PC-3 (cell line): ENCODE data around the gene NTS. TPM values are rescaled to one million over a fixed set of nuclear protein-coding genes. Genes with fewer than 3 reads are reported as not detected.
A peak's percentile ranks its signal among the peaks of the same experiment; 100 is the strongest.

ENCODE experiments used
- ATAC-seq: fragments of 200-7000 bp; cut with Tn5 transposase; 2 replicates; pipeline ENCODE4 v1.9.1; 2020; ENCODE audit warnings: mild to moderate bottlenecking, moderate library complexity
- BruUV-seq: library from RNA; stranded (reverse); fragments of 400-500 nt; replicated peaks from 2 replicates; lab custom pipeline; 2021; lab: Mats Ljungman, UMichigan
- CTCF ChIA-PET: fragments of 300-600 bp; sonication (Branson Sonifier 250); formaldehyde crosslinking; loops from one replicate; lab custom pipeline; 2022; ENCODE audit warnings: antibody characterized with exemption; lab: Charles Lee
- POLR2A ChIA-PET: fragments of 300-600 bp; sonication (Branson Sonifier 250); formaldehyde crosslinking; loops from one replicate; lab custom pipeline; 2022; ENCODE audit warnings: antibody characterized with exemption; ENCODE audit not compliant: unreplicated experiment; lab: Charles Lee
- DNase-seq: peaks from one replicate; pipeline ENCODE4 v3.0.0-alpha.2; 2015
- H2AFZ ChIP-seq: fragments of 300-600 bp; sonication (generic); 2 replicates; pipeline ENCODE4 v1.6.0; 2016; ENCODE audit warnings: antibody characterized with exemption, low read length
- H3F3A ChIP-seq: fragments of 300-600 bp; sonication (generic); one replicate; pipeline ENCODE4 v1.6.0; 2017; ENCODE audit warnings: antibody characterized with exemption, low read length, control low read depth, mild to moderate bottlenecking; ENCODE audit not compliant: unreplicated experiment
- H3K27ac ChIP-seq: fragments of 300-600 bp; sonication (generic); 2 replicates; pipeline ENCODE4 v1.5.1; 2016; ENCODE audit warnings: mild to moderate bottlenecking, low read length
- H3K27me3 ChIP-seq: fragments of 300-600 bp; sonication (generic); 2 replicates; pipeline ENCODE4 v1.6.1; 2016; ENCODE audit warnings: low read length, mixed read lengths
- H3K36me3 ChIP-seq: fragments of 300-600 bp; sonication (generic); 2 replicates; pipeline ENCODE4 v1.6.1; 2016; ENCODE audit warnings: low read depth, mixed run types, low read length, mixed read lengths
- H3K4me1 ChIP-seq: fragments of 300-600 bp; sonication (generic); 2 replicates; pipeline ENCODE4 v1.5.1; 2016; ENCODE audit warnings: low read length; ENCODE audit not compliant: insufficient read depth
- H3K4me2 ChIP-seq: fragments of 300-600 bp; sonication (generic); 2 replicates; pipeline ENCODE4 v1.6.0; 2016; ENCODE audit warnings: low read length
- H3K4me3 ChIP-seq: fragments of 300-600 bp; sonication (generic); 2 replicates; pipeline ENCODE4 v1.5.1; 2016; ENCODE audit warnings: mild to moderate bottlenecking, low read length, mixed read lengths
- H3K79me2 ChIP-seq: fragments of 300-600 bp; sonication (generic); 2 replicates; pipeline ENCODE4 v1.6.1; 2017; ENCODE audit warnings: low read length, mixed read lengths
- H3K9ac ChIP-seq: fragments of 300-600 bp; sonication (generic); 2 replicates; pipeline ENCODE4 v1.6.0; 2016; ENCODE audit warnings: mild to moderate bottlenecking, low read length
- H3K9me2 ChIP-seq: fragments of 300-600 bp; sonication (generic); replicated peaks from 2 replicates; pipeline ENCODE4 v1.6.1; 2016; ENCODE audit warnings: mixed run types, low read length, mixed read lengths
- H3K9me3 ChIP-seq: fragments of 300-600 bp; sonication (generic); 2 replicates; pipeline ENCODE4 v1.6.1; 2016; ENCODE audit warnings: low read length, mixed read lengths
- H4K20me1 ChIP-seq: fragments of 300-600 bp; sonication (generic); 2 replicates; pipeline ENCODE4 v1.6.1; 2016; ENCODE audit warnings: low read length, mixed read lengths
- CTCF ChIP-seq: fragments of 300-600 bp; sonication (generic); conservative IDR thresholded peaks from 2 replicates; pipeline ENCODE4 v1.5.1; 2017; ENCODE audit warnings: antibody characterized with exemption, low read depth, mild to moderate bottlenecking, low read length
- EZH2 ChIP-seq: fragments of 300-600 bp; sonication (generic); IDR thresholded peaks from one replicate; pipeline ENCODE4 v1.6.1; 2017; ENCODE audit warnings: antibody characterized with exemption, mild to moderate bottlenecking, low read length; ENCODE audit not compliant: unreplicated experiment
- EZH2phosphoT487 ChIP-seq: fragments of 300-600 bp; sonication (generic); IDR thresholded peaks from 2 replicates; pipeline ENCODE4 v1.6.1; 2018; ENCODE audit warnings: mild to moderate bottlenecking, antibody characterized with exemption, low read length, borderline replicate concordance
- intact Hi-C: fragments of 100-400 bp; cut with micrococcal nuclease; formaldehyde crosslinking; loops from 2 replicates; pipeline ENCODE4 v1.9.0; 2023
- total RNA-seq: library from RNA; depleted of rRNA; stranded (reverse); fragments of >200 nt; gene quantifications from 2 replicates; pipeline ENCODE4 v1.2.3, GENCODE V29; 2014

Gene NTS
- total RNA-seq, 1 experiment from 2014 or later, result not detected

GRCh38 chr12:85834378-85834777, 39.7 kb upstream of the NTS start:
- Histone ChIP-seq H3K4me1 (peaks cover 34% of the 10 kb centered on the region), H3K9ac (no peak overlapping the region), H3K27ac (no peak overlapping the region), H3K4me3 (no peak overlapping the region), H2AFZ (no peak overlapping the region), H3K9me2 (no peaks in the 10 kb centered on the region), H3F3A (no peaks in the 10 kb centered on the region), H3K36me3 (no peaks in the 10 kb centered on the region), H4K20me1 (no peaks in the 10 kb centered on the region), H3K9me3 (no peaks in the 10 kb centered on the region), H3K27me3 (no peaks in the 10 kb centered on the region), H3K4me2 (peak overlapping the region; percentile 91), H3K79me2 (no peaks in the 10 kb centered on the region)
- POLR2A ChIA-PET, result no interaction called here
- ATAC-seq, result peak; percentile 35
- TF ChIP-seq CTCF, result no peak
- TF ChIP-seq EZH2phosphoT487, result no peak
- TF ChIP-seq EZH2, result no peak
- intact Hi-C loops, result loop anchor here (2.0 kb wide), 1 partner anchor 14 kb away; no protein-coding TSS in a partner anchor
- CTCF ChIA-PET, result no interaction called here
- no TSS peak for BruUV-seq
- DNase-seq, result peak; percentile 47

GRCh38 chr12:85835426-85836196, 38.5 kb upstream of the NTS start:
- Histone ChIP-seq H3K4me2 (peak overlapping the region; percentile 91), H3K9me3 (no peaks in the 10 kb centered on the region), H2AFZ (peak overlapping the region; percentile 90), H3K9ac (0 out of 2 replicates have a peak overlapping the region, but pooled peaks have one; percentile 7), H3K27ac (peak overlapping the region; percentile 26), H3K9me2 (no peaks in the 10 kb centered on the region), H3F3A (no peaks in the 10 kb centered on the region), H4K20me1 (no peaks in the 10 kb centered on the region), H3K27me3 (no peaks in the 10 kb centered on the region), H3K36me3 (no peaks in the 10 kb centered on the region), H3K4me1 (peaks cover 30% of the 10 kb centered on the region), H3K4me3 (peak overlapping the region; percentile 70), H3K79me2 (no peaks in the 10 kb centered on the region)
- intact Hi-C loops, result loop anchor here (2.0 kb wide), 1 partner anchor 15 kb away; no protein-coding TSS in a partner anchor
- BruUV-seq, result TSS peak; percentile 68
- POLR2A ChIA-PET, result interaction anchor here (0.6 to 0.7 kb wide), 4 partner anchors 31 to 368 kb away, joined by 3 to 10 read pairs (median 8); no protein-coding TSS in a partner anchor
- DNase-seq (peak; percentile 25), ATAC-seq (peak; percentile 42)
- CTCF ChIA-PET, result interaction anchor here (0.7 kb wide), 2 partner anchors 12 to 32 kb away, joined by 3 to 10 read pairs; no protein-coding TSS in a partner anchor
- TF ChIP-seq EZH2 (no peak), CTCF (no peak), EZH2phosphoT487 (no peak)
